ENCODE measurements around the gene SLC28A3. TPM values are rescaled to one million over a fixed set of nuclear protein-coding genes. Genes with fewer than 3 reads are reported as not detected.

Gene SLC28A3
- polyA plus RNA-seq, 1 experiment: 0.74 TPM

DNA sequence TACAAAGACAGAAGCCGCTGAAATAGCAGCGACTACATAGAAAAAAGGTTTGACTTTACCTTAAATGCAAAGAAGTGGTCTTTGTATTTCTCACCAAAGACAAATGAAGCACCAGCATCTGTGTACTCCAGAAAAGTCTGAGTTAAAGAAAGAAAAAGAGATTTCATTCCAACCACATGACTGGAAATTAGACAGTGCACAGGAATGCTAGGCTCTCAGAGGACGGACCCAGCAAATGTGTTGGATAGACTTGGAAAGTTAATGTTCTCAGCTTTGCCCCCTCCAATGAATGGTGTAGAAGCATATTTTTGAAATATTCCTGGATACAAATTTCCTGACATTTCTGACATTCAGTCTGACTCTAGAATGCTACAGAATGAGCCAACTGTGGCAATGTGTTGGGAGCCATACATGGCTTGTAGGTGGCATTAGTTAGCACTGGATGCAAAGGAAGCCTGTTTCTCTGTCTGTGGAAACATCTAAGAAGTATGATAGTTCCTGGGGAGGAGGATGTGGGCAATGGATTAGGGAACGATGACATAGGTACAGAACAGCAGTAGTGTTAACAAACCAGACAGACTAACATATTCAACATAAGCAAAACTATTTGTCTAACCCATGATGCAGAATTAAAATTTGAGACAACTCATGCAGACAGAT lies 43.3 kb downstream of the SLC28A3 start:
- peak; percentile 55 for DNase-seq (ENCODE audit: low read depth, low spot score)
- TF ChIP-seq, protein P1, sequence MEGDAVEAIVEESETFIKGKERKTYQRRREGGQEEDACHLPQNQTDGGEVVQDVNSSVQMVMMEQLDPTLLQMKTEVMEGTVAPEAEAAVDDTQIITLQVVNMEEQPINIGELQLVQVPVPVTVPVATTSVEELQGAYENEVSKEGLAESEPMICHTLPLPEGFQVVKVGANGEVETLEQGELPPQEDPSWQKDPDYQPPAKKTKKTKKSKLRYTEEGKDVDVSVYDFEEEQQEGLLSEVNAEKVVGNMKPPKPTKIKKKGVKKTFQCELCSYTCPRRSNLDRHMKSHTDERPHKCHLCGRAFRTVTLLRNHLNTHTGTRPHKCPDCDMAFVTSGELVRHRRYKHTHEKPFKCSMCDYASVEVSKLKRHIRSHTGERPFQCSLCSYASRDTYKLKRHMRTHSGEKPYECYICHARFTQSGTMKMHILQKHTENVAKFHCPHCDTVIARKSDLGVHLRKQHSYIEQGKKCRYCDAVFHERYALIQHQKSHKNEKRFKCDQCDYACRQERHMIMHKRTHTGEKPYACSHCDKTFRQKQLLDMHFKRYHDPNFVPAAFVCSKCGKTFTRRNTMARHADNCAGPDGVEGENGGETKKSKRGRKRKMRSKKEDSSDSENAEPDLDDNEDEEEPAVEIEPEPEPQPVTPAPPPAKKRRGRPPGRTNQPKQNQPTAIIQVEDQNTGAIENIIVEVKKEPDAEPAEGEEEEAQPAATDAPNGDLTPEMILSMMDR (IDR thresholded peaks at IDR 0.05; ENCODE audit: low read depth, low read length): no peak
- CTCF ChIA-PET: interaction anchor here (1.5 to 4.6 kb wide), 2 partner anchors 12 to 18 kb away, joined by 7 to 24 read pairs; no protein-coding TSS in a partner anchor
- no peaks in the 10 kb centered on the region for H3K27me3 ChIP-seq (ENCODE audit: control insufficient read depth, insufficient read depth, low read length)
- POLR2A ChIA-PET: no interaction called here
- peak overlapping the region; percentile 94 for H3K27ac ChIP-seq (ENCODE audit: low read depth, low read length)
- H3K4me3 ChIP-seq (ENCODE audit: low read depth, low read length): no peak overlapping the region
- H3K9me3 ChIP-seq (ENCODE audit: control insufficient read depth, insufficient read depth, low read length): no peaks in the 10 kb centered on the region

DNA sequence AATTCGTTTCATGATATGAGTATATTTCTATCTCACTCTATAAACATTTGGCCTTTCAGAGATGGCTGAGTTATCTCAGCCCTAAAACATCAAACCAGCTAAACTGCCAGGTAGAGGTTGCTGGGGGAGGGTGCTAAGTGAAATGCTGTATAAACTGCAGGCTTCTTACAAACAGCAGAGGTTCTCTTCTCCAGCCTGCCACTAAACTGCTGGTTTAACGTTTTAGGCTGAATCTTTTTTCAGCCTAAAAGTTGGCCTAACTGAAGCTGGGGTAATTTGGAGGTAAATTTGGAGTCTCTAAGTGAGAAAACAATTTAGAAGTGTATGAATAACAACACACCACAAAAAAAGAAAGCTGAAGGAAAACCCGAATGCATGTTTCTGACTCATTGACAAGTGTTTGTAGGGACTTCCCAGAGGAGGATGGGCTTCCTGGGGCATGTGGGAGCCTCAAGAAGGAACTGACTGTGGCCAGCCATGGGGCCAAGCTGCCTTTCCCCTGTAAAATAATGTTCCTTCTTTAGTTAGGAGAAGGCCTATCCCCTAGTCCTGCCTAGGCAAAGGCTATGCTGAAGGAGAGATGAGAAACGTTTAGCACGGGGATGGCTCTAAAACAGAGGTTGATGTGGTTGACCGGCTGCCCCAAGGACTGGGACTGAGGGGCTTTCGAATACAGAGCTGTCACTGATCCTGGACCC lies 44.3 kb downstream of the SLC28A3 start:
- no peak overlapping the region for H3K4me3 ChIP-seq (ENCODE audit: low read depth, low read length)
- no peaks in the 10 kb centered on the region for H3K9me3 ChIP-seq (ENCODE audit: control insufficient read depth, insufficient read depth, low read length)
- no peaks in the 10 kb centered on the region for H3K27me3 ChIP-seq (ENCODE audit: control insufficient read depth, insufficient read depth, low read length)
- TF ChIP-seq, protein P1 (IDR thresholded peaks at IDR 0.05; ENCODE audit: low read depth, low read length): no peak
- CTCF ChIA-PET: interaction anchor here (1.5 to 4.6 kb wide), 2 partner anchors 11 to 19 kb away, joined by 7 to 24 read pairs; no protein-coding TSS in a partner anchor
- DNase-seq (ENCODE audit: low read depth, low spot score): peak; percentile 49
- POLR2A ChIA-PET: interaction anchor here (1.6 kb wide), 1 partner anchor 333 kb away, joined by 3 read pairs; no protein-coding TSS in a partner anchor
- H3K27ac ChIP-seq (ENCODE audit: low read depth, low read length): peak overlapping the region; percentile 94

DNA sequence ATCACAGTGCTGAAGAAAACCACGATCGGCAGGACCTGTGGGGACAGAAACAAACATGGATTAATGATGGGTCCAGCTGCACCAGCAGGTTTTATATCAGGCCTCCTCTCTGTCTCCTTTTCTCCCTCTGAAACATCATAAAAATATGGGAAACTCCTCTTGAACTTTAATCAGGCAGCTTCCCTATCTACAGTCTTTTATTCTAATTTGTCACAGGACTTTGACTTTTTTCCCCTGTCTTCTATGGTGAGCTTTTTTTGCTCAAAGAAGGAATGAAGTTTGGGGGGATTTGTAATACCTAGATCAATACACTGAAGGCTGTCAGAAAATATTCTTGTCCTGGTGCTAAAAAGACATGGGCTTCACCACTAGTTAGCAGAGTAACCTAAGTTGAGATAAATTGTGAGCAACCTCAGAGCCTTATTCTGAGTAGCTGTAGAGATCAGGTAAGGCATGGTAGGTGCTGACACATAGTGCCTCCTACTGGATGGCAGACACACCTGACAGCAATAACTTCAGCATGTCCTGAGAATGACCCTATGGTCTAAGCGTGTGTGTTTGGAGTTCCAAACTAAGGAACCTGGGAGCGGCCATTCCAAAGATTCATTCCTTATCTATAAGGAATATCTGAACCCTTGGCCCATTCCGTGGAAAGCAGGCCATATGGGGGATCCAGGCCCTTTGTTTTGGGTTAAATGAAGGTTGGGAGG lies 46.2 kb downstream of the SLC28A3 start:
- ChIA-PET POLR2A (interaction anchor here (0.5 kb wide), 1 partner anchor 315 kb away, joined by 5 read pairs; no protein-coding TSS in a partner anchor), CTCF (interaction anchor here (1.3 to 4.6 kb wide), 2 partner anchors 21 to 33 kb away, joined by 6 to 24 read pairs; no protein-coding TSS in a partner anchor)
- no peak for DNase-seq (ENCODE audit: low read depth, low spot score)

DNA sequence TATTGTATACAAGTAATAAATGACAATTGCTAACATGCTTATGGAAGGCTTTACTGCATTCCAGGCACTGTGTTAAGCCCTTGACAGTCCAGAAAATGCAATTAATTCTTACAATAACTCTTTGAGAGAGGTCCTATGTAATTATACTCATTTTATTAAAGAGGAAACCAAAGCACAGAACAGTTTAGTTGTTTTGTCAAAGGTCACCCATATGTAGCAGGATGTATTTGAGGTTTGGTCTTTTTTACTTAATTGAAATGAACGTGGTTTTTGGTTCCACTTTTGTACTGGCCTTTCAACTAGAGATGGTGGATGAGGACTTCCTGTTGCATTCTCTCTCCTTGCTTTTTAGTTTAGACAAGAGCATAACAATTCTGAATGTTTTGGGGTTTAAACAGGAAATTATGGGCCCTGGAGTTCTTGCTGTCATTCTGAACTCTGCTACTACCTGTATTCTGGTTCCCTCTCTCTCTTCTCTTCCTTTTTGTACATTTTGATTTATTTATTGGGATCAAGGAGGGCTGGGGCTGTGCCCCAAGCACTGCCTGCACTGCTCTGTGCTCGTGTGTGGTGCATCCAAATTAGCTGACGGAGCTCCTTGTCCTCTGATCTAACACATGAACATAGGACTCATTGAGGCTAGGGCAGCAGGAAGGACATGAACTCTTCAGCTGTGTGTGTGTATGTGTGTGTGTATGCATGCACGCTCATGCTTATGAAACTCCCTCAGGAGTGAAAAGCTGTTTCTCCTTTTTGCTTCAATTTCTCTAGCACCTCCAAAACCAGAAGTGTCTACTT lies 47.4 kb downstream of the SLC28A3 start:
- Histone ChIP-seq H3K27ac (ENCODE audit: low read depth, low read length) (no peak overlapping the region), H3K9me3 (ENCODE audit: control insufficient read depth, insufficient read depth, low read length) (no peaks in the 10 kb centered on the region), H3K4me3 (ENCODE audit: low read depth, low read length) (no peak overlapping the region), H3K27me3 (ENCODE audit: control insufficient read depth, insufficient read depth, low read length) (no peaks in the 10 kb centered on the region)
- ChIA-PET POLR2A (no interaction called here), CTCF (interaction anchor here (1.3 to 4.6 kb wide), 2 partner anchors 22 to 32 kb away, joined by 6 to 24 read pairs; no protein-coding TSS in a partner anchor)
- DNase-seq (ENCODE audit: low read depth, low spot score): no peak
- TF ChIP-seq, protein P1 (IDR thresholded peaks at IDR 0.05; ENCODE audit: low read depth, low read length): no peak

More for the DNA sequence above, 46.2 kb downstream of the SLC28A3 start:
- no peaks in the 10 kb centered on the region for H3K9me3 ChIP-seq (ENCODE audit: control insufficient read depth, insufficient read depth, low read length)
- TF ChIP-seq, protein P1 (IDR thresholded peaks at IDR 0.05; ENCODE audit: low read depth, low read length): no peak
- no peak overlapping the region for H3K27ac ChIP-seq (ENCODE audit: low read depth, low read length)
- H3K4me3 ChIP-seq (ENCODE audit: low read depth, low read length): no peak overlapping the region
- H3K27me3 ChIP-seq (ENCODE audit: control insufficient read depth, insufficient read depth, low read length): no peaks in the 10 kb centered on the region

Measured in AG04450 (cell line).